Stimulated activated CD8-positive, alpha-beta memory T cell treated with anti-CD3 and anti-CD28 coated beads, Interleukin-12 subunit alpha, Interleukin-12 subunit beta, amount 100 ng/mL, for 24 hours (primary cell): Measurements from ENCODE around the gene PARVB.

ENCODE experiments used
- DNase-seq: peaks from one replicate; pipeline ENCODE4 v3.0.0-alpha.2; 2020; ENCODE audit errors: extremely low read depth

Gene PARVB

DNA sequence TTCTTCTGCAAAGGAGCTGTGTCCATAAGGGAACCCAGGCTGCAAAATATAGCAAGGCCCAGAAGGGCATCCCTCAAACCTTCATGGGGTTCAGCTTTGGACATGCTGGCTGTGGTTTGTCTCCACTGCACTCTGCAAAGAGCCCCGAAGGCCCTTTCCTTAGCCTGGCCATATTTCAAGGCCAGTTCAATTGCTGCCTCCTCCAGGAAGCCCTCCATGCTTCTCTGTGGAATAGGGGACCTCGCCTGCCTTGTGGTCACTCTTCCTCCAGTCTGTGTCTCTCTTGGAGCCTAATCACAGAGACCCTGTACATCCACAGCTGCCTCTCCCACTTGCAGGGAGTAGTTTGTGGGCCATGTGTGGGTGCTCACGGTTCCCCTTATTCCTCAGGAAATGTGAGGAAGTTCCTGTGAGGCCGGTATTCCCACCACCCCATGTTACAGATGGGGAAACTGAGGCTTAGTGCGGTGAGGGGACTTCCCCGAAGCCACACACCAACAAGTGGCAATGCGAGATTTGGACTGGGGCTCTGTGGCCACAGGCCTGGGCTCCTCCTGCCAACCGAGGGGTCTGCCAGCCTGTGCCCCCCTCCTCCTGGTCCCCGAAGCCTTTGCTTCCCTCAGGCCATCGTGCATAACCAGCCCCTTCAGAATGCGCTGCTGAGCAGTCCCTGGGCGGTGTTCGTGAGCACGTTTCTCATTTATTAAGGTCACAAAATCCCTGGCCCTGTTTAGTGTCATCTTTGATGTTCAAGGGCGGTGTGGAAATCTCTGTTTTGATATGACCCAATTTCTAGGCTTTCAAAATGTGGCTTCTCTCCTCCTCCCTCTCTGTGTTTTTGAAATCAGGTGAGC is 65.8 kb downstream of the PARVB start:
- DNase-seq, result no peak

DNA sequence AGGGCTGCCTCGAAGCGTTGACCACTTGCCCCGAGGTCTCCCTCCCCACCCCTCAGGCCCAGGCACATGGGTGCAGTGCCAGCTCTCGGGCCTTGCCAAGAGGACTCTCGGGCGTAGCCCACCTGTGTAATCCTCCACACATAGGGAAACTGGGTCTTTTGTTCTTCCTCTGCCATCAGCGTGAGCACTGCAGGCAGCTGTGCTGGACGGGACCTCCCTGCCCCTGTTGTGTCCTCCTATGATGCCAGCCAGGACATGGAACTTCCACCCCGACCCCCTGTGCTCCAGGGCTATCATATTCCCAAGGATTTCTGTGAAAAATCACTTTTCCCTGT is 66.4 kb downstream of the PARVB start:
- no peak for DNase-seq

DNA sequence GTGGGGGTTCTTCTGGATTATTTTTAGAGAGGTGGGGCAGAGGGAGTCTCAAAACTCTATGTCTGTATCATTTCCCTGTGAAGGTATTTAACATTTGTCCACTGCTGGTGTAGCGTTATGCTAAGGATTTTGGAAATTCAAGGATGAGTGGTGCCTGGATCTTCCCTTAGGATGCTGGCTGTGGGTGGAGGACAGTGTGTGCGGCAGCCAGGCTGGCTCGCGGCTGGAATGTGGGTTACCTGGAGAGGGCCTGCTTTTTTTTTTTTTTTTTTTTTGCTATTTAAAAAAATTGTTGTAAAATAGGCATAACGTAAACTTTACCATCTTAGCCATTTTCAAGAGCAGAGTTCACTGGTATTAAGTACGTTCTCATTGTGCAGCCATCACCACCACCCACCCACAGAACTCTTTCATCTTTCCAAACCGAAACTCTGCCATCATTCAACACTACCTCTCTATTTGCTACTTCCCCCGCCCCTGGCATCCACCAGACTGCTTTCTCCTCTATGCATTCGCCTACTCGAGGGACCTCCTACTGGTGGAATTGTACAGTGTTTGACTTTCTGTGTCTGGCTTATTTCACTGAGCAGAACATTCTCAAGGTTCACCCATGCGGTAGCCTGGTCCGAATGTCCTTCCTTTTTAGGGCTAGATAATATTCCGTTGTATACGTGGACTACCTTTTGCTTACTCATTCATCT is 67.1 kb downstream of the PARVB start:
- no peak for DNase-seq

DNA sequence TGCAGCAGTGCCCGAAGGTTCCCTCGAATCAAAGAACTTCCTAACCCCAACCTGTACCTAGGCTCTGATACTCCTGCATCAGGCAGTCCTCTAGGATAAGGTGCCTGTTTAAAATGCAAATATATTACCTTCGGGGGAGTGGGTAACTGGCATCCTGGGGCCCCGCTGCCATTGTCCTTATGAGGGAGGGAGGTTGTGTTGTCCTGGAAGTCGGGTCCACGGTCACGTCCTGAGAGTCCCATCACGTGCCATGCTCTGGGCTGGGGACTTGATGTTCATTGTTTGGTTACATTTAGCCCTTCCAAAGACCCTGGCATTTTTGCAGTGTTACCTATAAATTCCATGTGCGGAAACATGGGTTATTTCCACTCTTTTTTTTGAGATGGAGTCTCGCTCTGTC is 67.6 kb downstream of the PARVB start:
- no peak for DNase-seq

DNA sequence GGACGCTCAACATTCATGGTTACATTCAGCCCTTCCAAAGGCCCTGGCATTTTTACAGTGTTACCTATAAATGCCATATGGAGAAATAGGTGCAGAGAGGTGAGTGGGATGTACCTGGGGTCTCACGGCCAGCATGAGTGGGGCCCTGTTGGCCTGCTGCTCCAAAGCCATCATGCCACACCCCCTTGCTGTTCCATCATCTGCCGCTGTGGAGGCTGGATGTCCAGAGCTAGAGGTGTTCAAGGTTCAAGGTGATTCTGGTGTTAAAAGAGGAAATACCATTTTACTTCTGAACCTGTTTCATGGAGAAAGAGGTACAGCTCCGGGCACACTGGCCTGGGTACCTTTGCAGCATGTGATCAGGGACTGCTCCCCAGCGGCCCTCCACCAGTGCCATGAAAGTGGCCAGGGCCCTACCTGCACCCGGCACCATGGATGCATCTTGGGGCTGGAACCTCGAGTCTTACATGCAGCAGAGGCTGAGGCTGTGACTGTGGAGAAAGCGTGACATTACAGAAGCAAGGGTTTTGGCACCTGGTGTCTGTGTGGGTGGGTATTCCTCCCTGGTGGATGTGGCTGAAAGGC is 68.6 kb downstream of the PARVB start:
- DNase-seq, result no peak

DNA sequence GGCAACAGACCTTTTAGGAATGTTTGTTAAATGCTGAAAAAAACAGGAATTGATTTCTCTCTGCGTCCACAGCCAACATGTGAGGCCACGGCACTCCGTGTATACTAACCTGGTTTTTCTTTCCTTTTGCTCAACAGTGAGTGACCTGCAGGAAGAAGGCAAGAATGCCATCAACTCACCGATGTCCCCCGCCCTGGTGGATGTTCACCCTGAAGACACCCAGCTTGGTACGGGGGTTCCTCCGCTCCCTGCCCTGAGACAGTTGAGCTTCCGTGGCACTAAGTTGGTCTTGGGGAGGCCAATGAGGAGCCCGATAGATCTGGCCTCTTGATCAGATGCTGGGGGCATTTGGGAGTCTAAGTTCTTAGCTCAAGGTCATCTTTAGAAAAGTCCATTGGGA is 69.7 kb downstream of the PARVB start:
- DNase-seq, result no peak

DNA sequence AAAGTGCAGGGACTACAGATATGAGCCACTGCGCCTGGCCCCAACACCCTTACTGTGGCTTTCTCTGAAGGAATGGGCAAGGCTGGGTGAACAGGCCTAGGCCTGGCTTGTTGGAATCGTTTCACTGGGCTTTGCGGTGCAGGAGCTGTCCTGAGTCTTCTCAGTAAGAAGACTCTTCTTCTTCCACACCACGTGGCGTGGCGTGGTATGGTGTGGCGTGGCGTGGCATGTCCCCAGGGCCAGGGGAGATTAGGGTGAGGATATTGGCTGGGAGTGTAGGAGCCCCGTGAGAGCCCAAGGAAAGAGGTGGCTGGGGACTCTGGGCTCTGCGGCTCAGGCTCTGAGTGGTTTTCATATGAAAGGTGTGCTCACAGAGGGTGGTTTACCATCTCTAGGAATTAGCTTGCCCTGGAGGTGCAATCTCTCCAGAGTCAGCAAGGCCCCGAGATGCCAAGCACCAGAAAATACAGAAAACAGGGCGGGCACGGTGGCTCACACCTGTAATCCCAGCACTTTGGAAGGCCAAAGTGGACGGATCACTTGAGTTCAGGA is 70.7 kb downstream of the PARVB start:
- DNase-seq, result no peak

DNA sequence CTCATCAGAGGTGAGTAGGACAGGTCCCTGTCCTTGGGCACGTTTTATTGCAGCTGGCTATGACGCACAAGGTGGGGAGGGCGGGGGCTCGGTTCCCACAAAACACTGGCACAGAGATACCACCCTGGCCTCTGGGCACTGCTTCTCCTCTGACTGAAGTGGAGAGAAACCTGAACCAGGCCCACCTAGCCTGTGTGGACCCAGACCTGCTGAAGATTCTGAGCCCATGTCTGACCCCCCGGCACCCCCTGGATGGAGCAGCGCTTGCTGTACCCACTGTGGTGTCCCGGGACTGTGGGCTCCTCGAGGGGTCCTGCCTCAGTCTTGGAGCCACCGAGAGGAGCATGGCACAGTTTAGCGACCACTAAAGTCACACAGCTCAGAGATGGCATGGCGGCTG is 72.6 kb downstream of the PARVB start:
- no peak for DNase-seq

DNA sequence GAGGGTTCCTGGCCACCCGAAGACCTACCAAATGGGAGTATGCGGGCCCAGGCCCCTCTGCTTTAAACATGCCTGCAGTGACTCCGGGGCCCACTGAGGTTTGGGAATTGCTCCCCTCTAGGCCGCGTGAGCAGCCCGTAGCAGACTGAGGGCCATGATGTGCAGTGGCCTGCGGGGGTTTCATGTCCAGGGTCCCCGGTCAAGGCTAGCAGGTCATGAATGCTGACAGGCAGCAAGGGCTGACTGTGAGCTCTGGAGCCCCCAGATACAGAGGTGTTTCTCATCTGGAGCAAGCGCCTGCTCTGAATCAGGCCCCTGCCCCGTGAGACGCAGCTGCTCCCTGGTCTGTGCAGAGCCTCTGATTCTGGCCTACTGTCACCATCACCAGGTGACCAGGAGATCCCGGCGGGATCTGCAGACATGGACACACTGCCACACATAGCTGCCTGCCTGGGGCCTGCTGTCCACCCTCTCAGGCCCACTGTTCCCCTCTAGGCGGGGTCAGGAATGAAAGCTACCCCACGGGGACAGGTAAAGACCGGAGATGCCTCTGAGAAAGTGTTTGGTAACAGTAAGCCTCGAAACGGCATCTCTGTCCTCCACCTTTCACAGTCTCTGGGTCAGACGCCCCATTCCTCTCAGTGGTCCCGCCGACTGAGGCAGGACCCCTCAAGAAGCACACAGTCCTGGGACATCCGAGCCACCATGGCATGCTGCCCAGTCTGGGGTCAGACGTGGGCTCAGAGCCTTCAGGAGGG is 73.3 kb downstream of the PARVB start:
- no peak for DNase-seq

DNA sequence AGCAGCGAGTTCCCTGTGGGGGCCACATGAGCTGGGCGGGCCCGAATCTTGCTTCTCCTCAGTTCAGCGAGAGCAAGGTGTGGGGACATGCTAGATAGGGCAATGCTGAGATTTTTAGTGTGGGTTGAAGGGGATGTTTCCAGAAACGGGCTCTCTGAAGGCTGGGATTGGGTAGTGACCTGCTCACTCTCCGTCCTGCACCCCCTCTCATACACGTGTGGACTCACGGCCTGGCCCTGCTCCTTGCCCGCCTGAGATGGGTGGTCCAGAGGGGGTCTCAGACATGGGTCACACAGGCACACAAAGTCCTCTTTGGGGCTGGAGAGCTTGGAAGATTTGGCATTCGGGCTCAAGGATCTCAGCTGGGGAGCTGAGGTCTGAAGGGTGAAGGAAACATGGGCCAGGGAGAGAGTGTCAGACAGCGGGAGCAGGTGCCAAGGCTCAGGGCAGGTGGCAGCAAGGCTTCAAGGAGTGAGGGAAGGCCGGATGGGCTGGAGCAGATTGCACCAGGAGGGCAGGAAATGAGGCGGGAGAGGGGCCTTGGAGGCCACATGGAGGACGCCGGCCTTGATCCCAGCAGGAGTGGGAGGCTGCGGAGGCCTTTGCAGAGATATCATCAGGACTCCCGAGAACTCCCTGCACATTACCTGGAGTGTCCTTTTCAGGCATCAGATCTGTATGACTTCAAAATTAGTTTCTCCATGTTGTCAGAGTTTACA is 74.1 kb downstream of the PARVB start:
- no peak for DNase-seq

DNA sequence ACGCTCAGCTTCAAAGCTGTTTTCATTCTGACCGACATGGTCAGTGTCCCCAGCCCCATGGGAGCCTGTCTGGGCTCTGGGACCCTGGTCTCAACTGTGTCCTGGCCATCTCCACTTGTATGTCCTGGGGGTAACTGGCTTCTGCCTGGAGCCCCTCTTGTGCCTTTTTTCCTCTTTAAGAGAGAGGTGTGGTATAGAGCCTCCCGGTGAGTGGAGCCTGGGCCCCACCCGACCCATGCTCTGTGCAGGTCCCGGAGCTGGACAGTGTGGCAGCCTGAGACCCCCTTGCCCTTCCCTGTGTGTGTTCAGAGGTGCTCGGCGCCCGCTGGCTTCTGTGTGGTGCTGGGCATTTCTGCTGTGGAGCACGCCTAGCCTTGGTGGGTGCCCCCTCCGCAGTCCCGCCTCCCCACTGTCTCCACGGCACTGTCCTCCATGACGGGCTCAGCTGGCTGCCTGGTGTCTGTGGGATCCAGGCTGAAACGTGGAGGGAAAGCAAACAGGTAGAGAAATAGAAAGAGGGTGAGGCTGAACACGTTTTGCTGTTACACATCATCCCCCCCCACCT is 74.9 kb downstream of the PARVB start:
- no peak for DNase-seq

DNA sequence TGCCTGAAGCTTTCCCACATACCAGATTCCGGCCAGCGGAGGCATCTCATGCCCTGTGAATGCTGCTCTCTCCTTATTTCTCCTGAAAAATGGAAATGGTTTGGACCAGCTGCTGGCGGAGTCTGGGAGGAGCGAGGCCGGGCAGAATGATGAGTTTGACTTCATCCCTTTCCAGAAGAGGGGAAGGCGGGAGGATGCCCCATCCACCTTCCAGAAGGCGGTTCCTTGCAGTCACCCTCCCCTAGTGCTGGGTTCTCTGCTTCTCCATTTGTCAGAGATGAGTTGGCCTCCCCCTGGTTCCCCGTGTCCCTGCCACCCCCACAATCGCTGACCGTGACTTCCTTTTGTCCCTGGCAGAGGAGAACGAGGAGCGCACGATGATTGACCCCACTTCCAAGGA is 75.6 kb downstream of the PARVB start:
- no peak for DNase-seq

DNA sequence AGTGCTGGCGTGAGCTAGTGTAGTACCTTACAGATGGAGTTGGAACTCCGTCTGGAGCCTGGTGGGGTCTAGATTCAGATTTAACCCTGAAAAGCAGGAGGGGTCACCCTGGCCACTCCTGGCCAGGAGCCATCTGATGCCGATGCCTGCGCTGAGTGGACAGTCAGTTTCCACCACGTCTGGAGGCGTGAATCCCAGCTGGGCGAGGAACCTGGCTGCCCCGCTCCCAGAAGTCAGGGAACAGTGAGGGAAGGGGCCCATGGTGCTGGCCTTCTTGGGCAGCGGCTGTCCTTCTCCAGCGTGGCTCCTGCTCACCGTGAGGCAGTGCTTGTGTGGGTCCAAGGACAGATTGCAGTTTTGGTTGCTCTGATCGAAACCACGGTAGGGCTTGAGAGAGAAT is 76.3 kb downstream of the PARVB start:
- no peak for DNase-seq

DNA sequence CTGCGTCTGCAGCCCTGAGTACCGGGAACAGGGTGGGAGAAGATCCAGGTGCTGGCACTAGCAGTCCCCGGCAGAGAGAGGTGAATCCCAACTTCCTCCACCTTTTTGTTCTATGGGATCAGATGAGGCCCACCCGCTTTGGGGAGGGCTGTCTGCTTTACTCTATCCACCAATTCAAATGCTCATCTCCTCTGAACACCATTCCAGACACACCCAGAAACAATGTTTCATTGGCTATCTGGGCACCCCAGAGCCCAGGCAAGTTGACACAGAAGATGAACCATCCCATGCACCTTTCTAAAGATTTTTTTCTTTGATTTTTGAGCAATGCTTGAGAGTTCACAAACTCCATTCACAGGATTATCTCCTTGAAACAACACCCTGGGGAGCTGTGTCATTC is 78.0 kb downstream of the PARVB start:
- DNase-seq, result no peak

DNA sequence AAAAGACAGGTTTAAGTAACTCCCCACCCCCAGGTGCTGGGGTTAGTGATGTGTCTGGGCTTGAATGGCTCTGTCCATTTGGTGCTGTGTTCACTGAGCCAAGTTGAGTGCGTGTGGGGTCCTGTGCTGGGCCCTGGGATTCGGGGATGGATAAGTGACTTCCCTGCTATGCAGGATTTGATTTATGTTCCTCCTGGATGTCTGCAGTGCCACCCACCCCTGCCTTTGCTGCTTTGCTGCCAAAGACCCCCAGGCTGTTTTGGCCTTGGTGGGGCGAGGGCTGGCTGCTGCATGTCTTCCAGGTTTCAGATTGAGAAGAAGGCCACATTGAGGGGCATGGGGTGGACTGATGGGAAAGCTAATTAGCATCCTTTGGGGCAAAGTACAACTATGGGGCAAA is 78.8 kb downstream of the PARVB start:
- no peak for DNase-seq

DNA sequence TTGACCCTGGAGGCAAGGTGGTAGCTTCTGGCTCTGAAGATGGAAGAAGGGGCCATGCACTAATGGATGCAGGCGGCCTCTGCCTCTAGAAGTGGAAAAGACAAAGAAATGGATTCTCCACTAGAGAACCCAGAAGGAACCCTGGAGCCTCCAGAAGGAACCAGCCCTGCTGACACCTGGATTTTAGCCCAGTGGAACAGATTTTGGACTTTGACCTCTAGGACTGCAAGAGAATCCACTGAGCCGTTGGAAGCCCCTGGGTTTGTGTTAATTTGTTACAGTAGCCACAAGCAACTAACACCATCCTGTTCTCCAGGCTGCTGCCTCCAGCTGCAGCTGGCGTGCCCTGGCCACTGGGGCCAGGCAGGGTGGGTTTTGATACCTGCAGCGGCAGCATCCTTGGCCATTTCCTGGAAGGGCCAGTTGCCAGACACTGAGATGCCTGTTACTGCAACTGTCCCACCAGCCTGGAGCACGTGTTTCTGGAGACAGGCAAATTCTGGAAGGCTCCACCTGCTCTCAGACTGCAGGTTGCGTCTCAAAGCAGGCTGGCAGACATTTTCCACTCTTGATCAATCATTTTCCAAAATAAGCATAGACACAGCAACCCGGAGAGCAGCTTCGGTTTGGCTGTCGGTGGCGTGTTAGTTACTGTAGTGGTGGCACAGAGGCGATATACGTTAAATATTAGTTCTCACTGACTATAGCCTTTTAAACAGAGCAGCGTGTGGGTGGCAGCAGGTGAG is 79.8 kb downstream of the PARVB start:
- DNase-seq, result no peak

DNA sequence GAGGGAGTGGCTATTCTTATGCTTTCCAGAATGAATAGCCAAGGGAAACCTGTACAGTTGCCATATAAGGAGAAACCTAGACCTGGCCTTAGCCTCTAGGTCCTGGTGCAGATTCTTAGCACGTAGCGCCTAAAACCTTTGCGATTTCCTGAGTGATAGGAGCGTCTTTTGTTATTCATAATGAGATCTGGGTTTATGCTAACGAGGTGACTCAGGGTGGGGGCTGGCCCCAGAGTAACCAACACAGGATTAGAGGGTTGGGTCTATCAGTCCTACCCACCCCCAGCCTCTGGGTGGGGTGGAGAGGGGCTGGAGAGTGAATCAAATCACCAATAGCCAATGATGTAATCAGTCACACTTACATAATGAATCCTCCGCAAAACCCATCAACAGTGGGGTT is 83.2 kb downstream of the PARVB start:
- DNase-seq, result no peak

DNA sequence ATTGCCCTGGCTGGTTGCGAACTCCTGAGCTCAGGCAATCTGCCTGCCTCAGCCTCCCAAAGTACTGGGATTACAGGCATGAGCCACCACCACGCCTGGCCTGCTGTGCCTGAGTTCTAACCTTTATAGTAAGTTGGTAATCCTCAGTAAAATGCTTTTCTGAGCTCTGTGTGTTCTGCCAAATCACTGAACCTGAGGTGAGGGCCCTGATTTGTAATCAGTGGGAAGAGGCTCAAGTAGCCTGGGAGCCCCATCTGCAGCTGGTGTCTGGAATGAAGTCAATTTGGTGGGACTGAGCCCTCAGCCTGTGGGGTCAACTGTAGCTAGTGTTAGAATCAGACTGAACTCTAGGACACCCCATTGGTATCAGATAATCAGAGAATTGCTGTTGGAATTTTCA is 84.0 kb downstream of the PARVB start:
- no peak for DNase-seq

DNA sequence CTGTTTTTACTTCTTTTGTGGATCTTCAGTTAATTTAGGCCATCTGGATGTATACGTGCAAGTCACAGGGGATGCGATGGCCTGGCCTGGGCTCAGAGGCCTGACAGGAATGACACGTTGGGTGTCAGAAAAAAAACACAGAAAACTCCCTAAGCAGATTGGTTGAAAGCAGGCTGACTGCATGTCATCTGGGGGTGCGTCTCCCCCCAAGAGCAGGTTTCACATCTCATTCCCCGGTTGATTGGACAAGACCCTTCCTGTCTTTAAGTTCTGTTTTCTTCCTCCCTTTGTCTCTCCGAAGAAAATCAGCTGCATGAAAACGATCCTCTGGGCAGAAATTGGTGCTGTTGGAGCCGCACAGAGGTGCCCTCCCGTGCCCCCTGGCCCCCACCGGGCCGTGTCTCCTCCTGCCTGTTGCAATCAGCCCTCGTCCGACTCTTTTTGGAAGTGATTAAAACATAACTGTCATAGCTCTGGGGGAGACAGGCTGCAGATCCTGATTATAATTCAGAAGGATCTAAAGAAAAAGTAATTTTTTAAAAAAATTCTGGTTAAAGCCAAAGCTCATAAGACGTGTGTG is 84.8 kb downstream of the PARVB start:
- no peak for DNase-seq

DNA sequence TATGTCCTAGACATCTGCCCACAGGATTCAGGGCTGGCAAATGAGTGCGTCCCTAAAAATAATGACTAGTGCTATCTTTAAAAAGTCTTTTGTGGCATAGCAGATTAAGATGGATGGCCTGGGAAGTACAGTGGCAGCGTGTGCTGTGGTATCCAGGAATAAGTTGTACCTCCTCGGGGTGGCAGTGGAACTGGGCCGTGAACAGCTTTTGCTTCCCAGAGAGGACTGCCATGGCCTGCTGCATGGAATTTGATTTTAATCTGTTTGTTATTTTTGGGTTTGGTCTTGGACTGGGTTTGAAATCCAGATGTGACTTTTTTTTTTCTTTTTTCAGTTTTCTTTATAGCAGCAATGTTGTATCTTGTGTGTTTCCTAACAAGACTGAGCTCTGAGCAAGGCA is 85.3 kb downstream of the PARVB start:
- no peak for DNase-seq
